Sigmoid colon (tissue), 7 donors: Measurements from ENCODE around the gene QKI. TPM values are rescaled to one million over a fixed set of nuclear protein-coding genes. Genes with fewer than 3 reads are reported as not detected.
"Not testable (repeated sequence)": the region's sequence is repeated elsewhere in the genome, so short reads cannot be mapped to it uniquely, and the experiment has no call there.

ENCODE experiments used
- DNase-seq: peaks from one replicate; pipeline ENCODE4 v3.0.0-alpha.2; 2019
- H3K27ac ChIP-seq, 4 donors: fragments of 200-600 bp; sonication (generic); one replicate each; pipeline ENCODE4 v1.5.1; 2016 to 2019; ENCODE audit warnings: mild to moderate bottlenecking in 1 of 4
- H3K27me3 ChIP-seq, 3 donors: fragments of 200-600 bp; sonication (generic); one replicate each; pipeline ENCODE4 v1.5.1; 2019; ENCODE audit warnings: mild to moderate bottlenecking in 1 of 3
- H3K36me3 ChIP-seq, 4 donors: fragments of 200-600 bp; sonication (generic); one replicate each; pipeline ENCODE4 v1.5.1; 2016 to 2019
- H3K4me1 ChIP-seq, 4 donors: fragments of 200-600 bp; sonication (generic); one replicate each; pipeline ENCODE4 v1.5.1; 2017 to 2019
- H3K4me3 ChIP-seq, 4 donors: fragments of 200-600 bp; sonication (generic); one replicate each; pipeline ENCODE4 v1.5.1; 2017 to 2019; ENCODE audit warnings: mild to moderate bottlenecking in 2 of 4, moderate library complexity in 1 of 4
- H3K9me3 ChIP-seq, 4 donors: fragments of 200-600 bp in 3 of 4; sonication (generic) in 3 of 4; one replicate each; pipeline versions ENCODE4 v1.5.1 to v1.6.1; 2013 to 2019
- EP300 ChIP-seq, 4 donors: sonication (generic); formaldehyde crosslinking; IDR thresholded peaks; one replicate each; pipeline ENCODE4 v1.6.1; 2017; ENCODE audit warnings: antibody characterized with exemption in 4 of 4
- POLR2A ChIP-seq, 2 donors: fragments of 450-650 bp; IDR thresholded peaks; one replicate each; pipeline ENCODE4 v1.6.1; 2016; ENCODE audit warnings: antibody characterized with exemption in 2 of 2, mild to moderate bottlenecking in 2 of 2, moderate library complexity in 2 of 2
- POLR2AphosphoS5 ChIP-seq, 4 donors: sonication (generic); formaldehyde crosslinking; IDR thresholded peaks; one replicate each; pipeline ENCODE4 v1.6.1; 2017; ENCODE audit warnings: antibody characterized with exemption in 4 of 4
- WGBS, 2 donors: extraction: QIAGEN DNeasy Blood & Tissue Kit; methylation state at CpG; one replicate each; pipeline ENCODE4 v1.1.7; 2013; 5-methylcytosine and 5-hydroxymethylcytosine counted together
- intact Hi-C: fragments of 100-400 bp; cut with DNase I; formaldehyde crosslinking; loops from one replicate; pipeline ENCODE4 v1.15.1; 2023
- polyA plus RNA-seq, 3 donors: library from polyadenylated mRNA; stranded (reverse); fragments of 200-250 nt; gene quantifications; one replicate each; pipeline ENCODE4 v1.2.3, GENCODE V29; 2013
- total RNA-seq, 4 donors: library from RNA; depleted of rRNA; stranded (reverse); fragments of >200 nt; gene quantifications; one replicate each; pipeline ENCODE4 v1.1.0, GENCODE V29; 2016
- TF ChIP-seq, protein P1 (sequence below), 4 experiments: fragments of 450-650 bp in 3 of 4; fragments of 200-600 bp in 1 of 4; IDR thresholded peaks; one replicate each; pipeline ENCODE4 v1.5.1; 2016 to 2019; ENCODE audit warnings: antibody characterized with exemption in 4 of 4, mild to moderate bottlenecking in 3 of 4, moderate library complexity in 2 of 4
- donor health status: healthy with polysubstance abuse.
- donor health status: Bipolar disorder and iron deficiency.
- donor health status: healthy.

QKI gene
- total and polyA plus RNA-seq, 7 donors: 9.2 to 146 (median 139) TPM

DNA sequence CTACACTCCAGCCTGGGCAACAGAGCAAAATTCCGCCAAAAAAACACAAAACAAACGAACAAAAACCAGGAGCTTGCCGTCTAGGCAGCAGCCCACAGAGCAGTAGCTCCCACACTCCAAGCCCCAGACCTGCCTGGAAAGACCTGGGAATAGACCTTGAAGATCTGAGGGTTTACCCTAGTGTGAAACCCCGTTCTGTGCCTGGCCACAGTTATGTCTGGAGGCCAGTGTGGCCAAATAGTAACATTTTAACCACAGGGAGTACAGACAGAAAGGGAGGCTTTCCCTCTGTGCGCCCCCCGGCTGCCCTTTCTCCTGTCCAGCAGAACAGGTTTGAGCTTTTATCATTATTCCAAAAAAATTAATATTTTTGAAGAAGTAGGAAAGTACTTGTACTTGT lies 172.4 kb downstream of the QKI start:
- DNase-seq: no peak
- H3K36me3 ChIP-seq: no peaks in the 10 kb centered on the region
- 84 to 85% methylated on average over 6 of the region's 6 CpGs for WGBS, 2 donors

GRCh38 chr6:163588220-163588919 lies 173.9 kb downstream of the QKI start:
- WGBS, 2 donors: 90 to 91% methylated on average over 22 of the region's 22 CpGs
- no peak for DNase-seq
- TF ChIP-seq EP300 (IDR thresholded peaks at IDR 0.05) (no peak), POLR2A (IDR thresholded peaks at IDR 0.05) (no peak), POLR2AphosphoS5 (IDR thresholded peaks at IDR 0.05) (no peak)
- TF ChIP-seq, protein P1, sequence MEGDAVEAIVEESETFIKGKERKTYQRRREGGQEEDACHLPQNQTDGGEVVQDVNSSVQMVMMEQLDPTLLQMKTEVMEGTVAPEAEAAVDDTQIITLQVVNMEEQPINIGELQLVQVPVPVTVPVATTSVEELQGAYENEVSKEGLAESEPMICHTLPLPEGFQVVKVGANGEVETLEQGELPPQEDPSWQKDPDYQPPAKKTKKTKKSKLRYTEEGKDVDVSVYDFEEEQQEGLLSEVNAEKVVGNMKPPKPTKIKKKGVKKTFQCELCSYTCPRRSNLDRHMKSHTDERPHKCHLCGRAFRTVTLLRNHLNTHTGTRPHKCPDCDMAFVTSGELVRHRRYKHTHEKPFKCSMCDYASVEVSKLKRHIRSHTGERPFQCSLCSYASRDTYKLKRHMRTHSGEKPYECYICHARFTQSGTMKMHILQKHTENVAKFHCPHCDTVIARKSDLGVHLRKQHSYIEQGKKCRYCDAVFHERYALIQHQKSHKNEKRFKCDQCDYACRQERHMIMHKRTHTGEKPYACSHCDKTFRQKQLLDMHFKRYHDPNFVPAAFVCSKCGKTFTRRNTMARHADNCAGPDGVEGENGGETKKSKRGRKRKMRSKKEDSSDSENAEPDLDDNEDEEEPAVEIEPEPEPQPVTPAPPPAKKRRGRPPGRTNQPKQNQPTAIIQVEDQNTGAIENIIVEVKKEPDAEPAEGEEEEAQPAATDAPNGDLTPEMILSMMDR (IDR thresholded peaks at IDR 0.05): no peak
- H3K27me3 ChIP-seq: no peaks in the 10 kb centered on the region
- no peak overlapping the region for H3K4me3 ChIP-seq
- H3K36me3 ChIP-seq: no peaks in the 10 kb centered on the region
- peaks cover 0 to 6% (median 0%) of the 10 kb centered on the region in 4 donors for H3K9me3 ChIP-seq
- intact Hi-C loops: no loop called here
- no peak overlapping the region for H3K27ac ChIP-seq
- peaks cover 0 to 6% (median 0%) of the 10 kb centered on the region in 4 donors for H3K4me1 ChIP-seq

More for the DNA sequence above, 172.4 kb downstream of the QKI start:
- no peaks in the 10 kb centered on the region for H3K27me3 ChIP-seq
- H3K27ac ChIP-seq: no peak overlapping the region
- intact Hi-C loops: no loop called here
- TF ChIP-seq, protein P1 (IDR thresholded peaks at IDR 0.05): no peak
- TF ChIP-seq POLR2A (IDR thresholded peaks at IDR 0.05): no peak
- TF ChIP-seq EP300 (IDR thresholded peaks at IDR 0.05): no peak
- TF ChIP-seq POLR2AphosphoS5 (IDR thresholded peaks at IDR 0.05): no peak
- peaks cover 0 to 6% (median 0%) of the 10 kb centered on the region in 4 donors for H3K4me1 ChIP-seq
- no peak overlapping the region for H3K4me3 ChIP-seq
- H3K9me3 ChIP-seq: no peaks in the 10 kb centered on the region

DNA sequence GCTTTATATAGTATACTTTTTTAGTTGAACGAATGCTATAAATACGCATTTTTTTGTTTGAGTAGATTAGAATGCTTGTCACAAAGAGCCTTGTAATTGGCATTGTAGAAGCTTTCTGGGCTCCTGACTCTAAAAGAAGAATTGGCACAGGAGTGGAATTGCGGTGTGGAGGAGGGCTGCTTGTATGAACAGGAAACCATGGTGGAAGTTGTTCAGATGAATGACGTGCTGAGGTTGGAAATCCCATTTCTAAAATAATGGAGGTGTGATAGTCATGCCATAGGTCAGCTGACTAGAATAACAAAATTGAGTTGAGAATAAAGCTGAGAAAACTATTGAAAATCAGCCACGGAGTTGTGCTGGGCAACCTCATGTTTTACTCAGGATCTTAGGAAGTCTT lies 174.9 kb downstream of the QKI start:
- peaks cover 0 to 6% (median 0%) of the 10 kb centered on the region in 4 donors for H3K9me3 ChIP-seq
- DNase-seq: no peak
- peaks cover 0 to 6% (median 0%) of the 10 kb centered on the region in 4 donors for H3K4me1 ChIP-seq
- H3K4me3 ChIP-seq: no peak overlapping the region
- H3K27ac ChIP-seq: no peak overlapping the region
- intact Hi-C loops: no loop called here
- H3K27me3 ChIP-seq: no peaks in the 10 kb centered on the region
- WGBS, 2 donors: 74 to 89% methylated on average over 5 of the region's 5 CpGs
- H3K36me3 ChIP-seq: no peaks in the 10 kb centered on the region
- no peak for TF ChIP-seq POLR2A (IDR thresholded peaks at IDR 0.05)
- TF ChIP-seq, protein P1 (IDR thresholded peaks at IDR 0.05): no peak
- no peak for TF ChIP-seq POLR2AphosphoS5 (IDR thresholded peaks at IDR 0.05)
- no peak for TF ChIP-seq EP300 (IDR thresholded peaks at IDR 0.05)

DNA sequence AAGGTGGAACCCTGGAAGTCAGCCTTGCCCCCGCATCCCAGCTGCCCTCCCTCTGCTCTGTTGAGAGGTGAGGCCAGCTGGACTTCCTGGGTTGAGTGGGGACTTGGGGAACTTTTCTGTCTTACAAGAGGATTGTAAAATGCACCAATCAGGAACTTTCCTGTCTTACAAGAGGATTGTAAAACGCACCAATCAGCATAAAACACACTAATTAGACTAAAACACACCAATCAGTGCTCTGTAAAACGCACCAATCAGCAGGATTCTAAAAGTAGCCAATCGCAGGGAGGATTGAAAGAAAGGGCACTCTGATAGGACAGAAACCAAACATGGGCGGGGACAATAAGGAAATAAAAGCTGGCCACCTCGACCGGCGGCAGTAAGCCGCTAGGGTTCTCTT lies 175.6 kb downstream of the QKI start:
- H3K4me1 ChIP-seq, H3K9me3 ChIP-seq, H3K27me3 ChIP-seq, DNase-seq, H3K27ac ChIP-seq, H3K4me3 ChIP-seq, H3K36me3 ChIP-seq, intact Hi-C loops: not testable (repeated sequence)
- WGBS, 2 donors: 91 to 93% methylated on average over 9 of the region's 9 CpGs

- no peak overlapping the region for H3K27ac ChIP-seq
- peaks cover 0 to 6% (median 0%) of the 10 kb centered on the region in 4 donors for H3K9me3 ChIP-seq
- no peak for TF ChIP-seq POLR2A (IDR thresholded peaks at IDR 0.05)
- TF ChIP-seq, protein P1 (IDR thresholded peaks at IDR 0.05): no peak
- no peak for TF ChIP-seq POLR2AphosphoS5 (IDR thresholded peaks at IDR 0.05)
- no peak for TF ChIP-seq EP300 (IDR thresholded peaks at IDR 0.05)
- no peaks in the 10 kb centered on the region for H3K27me3 ChIP-seq
- H3K4me1 ChIP-seq: peaks cover 0 to 6% (median 0%) of the 10 kb centered on the region in 4 donors
- H3K36me3 ChIP-seq: no peaks in the 10 kb centered on the region
- H3K4me3 ChIP-seq: no peak overlapping the region
- no peak for DNase-seq
- intact Hi-C loops: no loop called here
- 94 to 98% methylated on average over 3 of the region's 3 CpGs for WGBS, 2 donors
Observed at GRCh38 chr6:163592872-163593271, 178.4 kb downstream of the QKI start.
